Ovary (tissue), 3 donors: ENCODE results near the gene SYPL1.

Experiments
- CTCF ChIP-seq, 3 donors: fragments of 450-650 bp in 2 of 3; fragments of 200-600 bp in 1 of 3; IDR thresholded peaks; one replicate each; pipeline versions ENCODE4 v1.5.1 to v1.8.0; 2016 to 2022; ENCODE audit warnings: antibody characterized with exemption in 3 of 3, mild to moderate bottlenecking in 1 of 3
- EP300 ChIP-seq: sonication (generic); formaldehyde crosslinking; IDR thresholded peaks from one replicate; pipeline ENCODE4 v1.6.1; 2017; ENCODE audit warnings: antibody characterized with exemption
- donor health status: DM: no; HTN: no; CAD: no.

GRCh38 chr7:106063692-106064091 lies 48.4 kb downstream of the SYPL1 start:
- TF ChIP-seq CTCF (IDR thresholded peaks at IDR 0.05) (no peak), EP300 (no peak)
